Right ventricle myocardium superior (tissue), 1 donor: ENCODE measurements around the gene CEACAM21. TPM values are rescaled to one million over a fixed set of nuclear protein-coding genes. Genes with fewer than 3 reads are reported as not detected.
A peak's percentile ranks its signal among the peaks of the same experiment; 100 is the strongest.
"Not testable (repeated sequence)": the region's sequence is repeated elsewhere in the genome, so short reads cannot be mapped to it uniquely, and the experiment has no call there.

Experiments
- ATAC-seq: fragments of 200-7000 bp; cut with Tn5 transposase; one replicate; pipeline ENCODE4 v1.9.1; 2020; ENCODE audit warnings: mild to moderate bottlenecking; ENCODE audit not compliant: poor library complexity
- DNase-seq: peaks from one replicate; pipeline ENCODE4 v3.0.0-alpha.2; 2020
- intact Hi-C: fragments of 100-400 bp; cut with DNase I; formaldehyde crosslinking; loops from one replicate; pipeline ENCODE4 v1.11.2; 2022
- total RNA-seq: library from RNA; stranded (reverse); fragmentation: NEBNext Ultra II Directional; extraction: Animal tissue kit (Norgen Biotek cat#: 25700); gene quantifications from one replicate; pipeline ENCODE4 v1.2.1, GENCODE V29; 2021
- donor health status: DM: no; HTN: yes; CAD: no; lungs with severe emphysema.

CEACAM21 gene
- total RNA-seq, 1 donor from 2014 or later, result 0.86 TPM

GRCh38 chr19:41577833-41578232 is 1.9 kb downstream of the CEACAM21 start:
- DNase-seq, result no peak
- ATAC-seq, result no peak
- intact Hi-C loops, result no loop called here

GRCh38 chr19:41578886-41579285 is 2.9 kb downstream of the CEACAM21 start:
- intact Hi-C loops, result no loop called here
- ATAC-seq (no peak), DNase-seq (no peak)

GRCh38 chr19:41581068-41581467 is 5.1 kb downstream of the CEACAM21 start:
- intact Hi-C loops, DNase-seq, ATAC-seq: not testable (repeated sequence)

GRCh38 chr19:41582577-41583182 is 6.7 kb downstream of the CEACAM21 start:
- DNase-seq, ATAC-seq, intact Hi-C loops: not testable (repeated sequence)

- DNase-seq, result no peak
- intact Hi-C loops, result no loop called here
- ATAC-seq, result no peak
These were observed 8.4 kb downstream of the CEACAM21 start for GRCh38 chr19:41584260-41584810.

- ATAC-seq (no peak), DNase-seq (no peak)
- intact Hi-C loops, result no loop called here
These were observed 9.0 kb downstream of the CEACAM21 start for GRCh38 chr19:41584931-41585330.

GRCh38 chr19:41586064-41586463 is 10.1 kb downstream of the CEACAM21 start:
- ATAC-seq (no peak), DNase-seq (no peak)
- intact Hi-C loops, result no loop called here

- DNase-seq (no peak), ATAC-seq (no peak)
- intact Hi-C loops, result no loop called here
These were observed 11.3 kb downstream of the CEACAM21 start for GRCh38 chr19:41587101-41587837.

GRCh38 chr19:41587838-41588210 is 11.9 kb downstream of the CEACAM21 start:
- DNase-seq (no peak), ATAC-seq (no peak)
- intact Hi-C loops, result no loop called here

GRCh38 chr19:41588497-41589209 is 12.7 kb downstream of the CEACAM21 start:
- ATAC-seq, result no peak
- intact Hi-C loops, result no loop called here
- DNase-seq, result no peak

- intact Hi-C loops, result no loop called here
- DNase-seq (no peak), ATAC-seq (no peak)
These were observed 13.4 kb downstream of the CEACAM21 start for GRCh38 chr19:41589371-41589770.

GRCh38 chr19:41590936-41591335 is 15.0 kb downstream of the CEACAM21 start:
- intact Hi-C loops, result no loop called here
- DNase-seq (no peak), ATAC-seq (no peak)

- no peak for DNase-seq
- no peak for ATAC-seq
- intact Hi-C loops, result no loop called here
These were observed 16.1 kb downstream of the CEACAM21 start for GRCh38 chr19:41591951-41592562.

GRCh38 chr19:41595258-41595889 is 19.4 kb downstream of the CEACAM21 start:
- ATAC-seq (peak; percentile 66), DNase-seq (no peak)
- intact Hi-C loops, result no loop called here

GRCh38 chr19:41595890-41596280 is 19.9 kb downstream of the CEACAM21 start:
- DNase-seq, result no peak
- intact Hi-C loops, result no loop called here
- no peak for ATAC-seq

- DNase-seq (peak; percentile 56), ATAC-seq (peak; percentile 76)
- intact Hi-C loops, result no loop called here
These were observed 21.7 kb downstream of the CEACAM21 start for GRCh38 chr19:41597600-41598041.

GRCh38 chr19:41599175-41599966 is 23.4 kb downstream of the CEACAM21 start:
- no peak for ATAC-seq
- intact Hi-C loops, result no loop called here
- DNase-seq, result no peak

- DNase-seq (no peak), ATAC-seq (no peak)
- intact Hi-C loops, result no loop called here
These were observed 25.8 kb downstream of the CEACAM21 start for GRCh38 chr19:41601771-41602170.
